ENCODE data around the gene ARHGAP12. TPM values are rescaled to one million over a fixed set of nuclear protein-coding genes. Genes with fewer than 3 reads are reported as not detected.

ARHGAP12 gene
- total RNA-seq, 6 experiments from 2014 or later = 16.0 to 18.9 (median 17.9) TPM

- Mint-ChIP-seq H3K4me1 (ENCODE audit: low read depth) (no peaks in the 10 kb centered on the region), H3K27ac (no peak overlapping the region), H3K4me3 (no peak overlapping the region), H3K36me3 (ENCODE audit: low read depth) (peaks cover 15% of the 10 kb centered on the region), H3K27me3 (ENCODE audit: insufficient read depth) (no peaks in the 10 kb centered on the region; the same call in 1 of the 2 replicates), H3K9me3 (peaks cover 15% of the 10 kb centered on the region)
- DNase-seq = no peak
- no peak for TF ChIP-seq CTCF (IDR thresholded peaks at IDR 0.05)
Measured at GRCh38 chr10:31792745-31793144, 135.9 kb downstream of the ARHGAP12 start.

- no peaks in the 10 kb centered on the region for H3K4me1 Mint-ChIP-seq (ENCODE audit: low read depth)
- no peak for TF ChIP-seq CTCF (IDR thresholded peaks at IDR 0.05)
- no peak overlapping the region for H3K4me3 Mint-ChIP-seq
- H3K27me3 Mint-ChIP-seq (ENCODE audit: insufficient read depth) = no peaks in the 10 kb centered on the region
- H3K27ac Mint-ChIP-seq = no peak overlapping the region
- no peak for DNase-seq
- H3K9me3 Mint-ChIP-seq = peaks cover 15% of the 10 kb centered on the region
- H3K36me3 Mint-ChIP-seq (ENCODE audit: low read depth) = peaks cover 15% of the 10 kb centered on the region
Measured at GRCh38 chr10:31789555-31789954, 139.1 kb downstream of the ARHGAP12 start.

- Mint-ChIP-seq H3K36me3 (ENCODE audit: low read depth) (no peaks in the 10 kb centered on the region), H3K27me3 (ENCODE audit: insufficient read depth) (no peaks in the 10 kb centered on the region), H3K9me3 (no peaks in the 10 kb centered on the region), H3K4me3 (no peak overlapping the region), H3K4me1 (ENCODE audit: low read depth) (peaks cover 23% of the 10 kb centered on the region), H3K27ac (no peak overlapping the region; the same call in 1 of the 2 replicates)
- no peak for DNase-seq
- TF ChIP-seq CTCF (IDR thresholded peaks at IDR 0.05) = no peak
Measured at GRCh38 chr10:31782701-31783100, 145.9 kb downstream of the ARHGAP12 start.

- peaks cover 8% of the 10 kb centered on the region for H3K9me3 Mint-ChIP-seq
- H3K36me3 Mint-ChIP-seq (ENCODE audit: low read depth) = peaks cover 7% of the 10 kb centered on the region; the same call in 1 of the 2 replicates
- TF ChIP-seq CTCF (IDR thresholded peaks at IDR 0.05) = no peak
- no peak overlapping the region for H3K27ac Mint-ChIP-seq
- no peak overlapping the region for H3K4me3 Mint-ChIP-seq
- no peak for DNase-seq
- peaks cover 23% of the 10 kb centered on the region for H3K4me1 Mint-ChIP-seq (ENCODE audit: low read depth)
- H3K27me3 Mint-ChIP-seq (ENCODE audit: insufficient read depth) = no peaks in the 10 kb centered on the region
Measured at GRCh38 chr10:31780717-31781116, 147.9 kb downstream of the ARHGAP12 start.

- Mint-ChIP-seq H3K27ac (peak overlapping the region; percentile 8; the same call in 1 of the 2 replicates), H3K36me3 (ENCODE audit: low read depth) (peaks cover 7% of the 10 kb centered on the region; the same call in 1 of the 2 replicates)
- DNase-seq = peak; percentile 19
Measured at GRCh38 chr10:31778627-31779026, 150.0 kb downstream of the ARHGAP12 start.

More at GRCh38 chr10:31778627-31779026, 150.0 kb downstream of the ARHGAP12 start:
- no peaks in the 10 kb centered on the region for H3K27me3 Mint-ChIP-seq (ENCODE audit: insufficient read depth)
- TF ChIP-seq CTCF (IDR thresholded peaks at IDR 0.05) = no peak
- peaks cover 23% of the 10 kb centered on the region for H3K4me1 Mint-ChIP-seq (ENCODE audit: low read depth)
- no peak overlapping the region for H3K4me3 Mint-ChIP-seq
- H3K9me3 Mint-ChIP-seq = peaks cover 8% of the 10 kb centered on the region
